ENCODE data around the gene PPP2R2D. TPM values are rescaled to one million over a fixed set of nuclear protein-coding genes. Genes with fewer than 3 reads are reported as not detected.

Gene PPP2R2D
- polyA plus RNA-seq, 1 of the 3 experiments (the other 2 are of a cell fraction): 25.1 TPM

- TF ChIP-seq, protein P1, sequence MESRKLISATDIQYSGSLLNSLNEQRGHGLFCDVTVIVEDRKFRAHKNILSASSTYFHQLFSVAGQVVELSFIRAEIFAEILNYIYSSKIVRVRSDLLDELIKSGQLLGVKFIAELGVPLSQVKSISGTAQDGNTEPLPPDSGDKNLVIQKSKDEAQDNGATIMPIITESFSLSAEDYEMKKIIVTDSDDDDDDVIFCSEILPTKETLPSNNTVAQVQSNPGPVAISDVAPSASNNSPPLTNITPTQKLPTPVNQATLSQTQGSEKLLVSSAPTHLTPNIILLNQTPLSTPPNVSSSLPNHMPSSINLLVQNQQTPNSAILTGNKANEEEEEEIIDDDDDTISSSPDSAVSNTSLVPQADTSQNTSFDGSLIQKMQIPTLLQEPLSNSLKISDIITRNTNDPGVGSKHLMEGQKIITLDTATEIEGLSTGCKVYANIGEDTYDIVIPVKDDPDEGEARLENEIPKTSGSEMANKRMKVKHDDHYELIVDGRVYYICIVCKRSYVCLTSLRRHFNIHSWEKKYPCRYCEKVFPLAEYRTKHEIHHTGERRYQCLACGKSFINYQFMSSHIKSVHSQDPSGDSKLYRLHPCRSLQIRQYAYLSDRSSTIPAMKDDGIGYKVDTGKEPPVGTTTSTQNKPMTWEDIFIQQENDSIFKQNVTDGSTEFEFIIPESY (IDR thresholded peaks at IDR 0.05; ENCODE audit: borderline replicate concordance, low read depth): no peak
- TF ChIP-seq USF1 (IDR thresholded peaks at IDR 0.05; ENCODE audit: borderline replicate concordance, low read depth) (no peak), ELF1 (IDR thresholded peaks at IDR 0.05) (no peak), RXRA (IDR thresholded peaks at IDR 0.05; ENCODE audit: borderline replicate concordance, low read depth) (no peak), USF2 (IDR thresholded peaks at IDR 0.05; ENCODE audit: borderline replicate concordance, low read depth, low read length) (no peak), NFIC (IDR thresholded peaks at IDR 0.05; ENCODE audit: borderline replicate concordance) (no peak), POLR2AphosphoS5 (IDR thresholded peaks at IDR 0.05; ENCODE audit: low read depth, low read length) (no peak)
Observed at GRCh38 chr10:131888186-131888604, 12.6 kb upstream of the PPP2R2D start (continued).

GRCh38 chr10:131889755-131890154 is 11.1 kb upstream of the PPP2R2D start:
- CTCF ChIA-PET: interaction anchor here (1.9 to 5.4 kb wide), 2 partner anchors 133 to 252 kb away, joined by 4 to 78 read pairs; no protein-coding TSS in a partner anchor
- Histone ChIP-seq H2AFZ (ENCODE audit: low read depth) (no peak overlapping the region), H3K9ac (no peak overlapping the region), H3K4me3 (ENCODE audit: low read depth in 2 of 2, low read length in 1 of 2) (no peak overlapping the region), H3K27ac (ENCODE audit: low read depth in 2 of 2, low read length in 1 of 2) (no peak overlapping the region), H3K36me3 (replicated peaks in 1 of 2; ENCODE audit: control insufficient read depth in 1 of 2, insufficient read depth in 2 of 2, low read length in 1 of 2) (no peaks in the 10 kb centered on the region), H3K9me3 (no peaks in the 10 kb centered on the region), H3K27me3 (ENCODE audit: insufficient read depth) (no peaks in the 10 kb centered on the region), H3K79me2 (ENCODE audit: insufficient read depth) (no peaks in the 10 kb centered on the region), H3F3A (replicated peaks; ENCODE audit: insufficient read depth) (no peaks in the 10 kb centered on the region), H4K20me1 (ENCODE audit: insufficient read depth) (no peaks in the 10 kb centered on the region), H3K4me2 (no peak overlapping the region), H3K4me1 (ENCODE audit: control insufficient read depth in 1 of 2, insufficient read depth in 2 of 2, low read depth in 1 of 2, low read length in 1 of 2) (no peaks in the 10 kb centered on the region; a peak in 1 of 4 replicates), H3K9me2 (no peaks in the 10 kb centered on the region)
- 72% methylated on average over 5 of the region's 9 CpGs for WGBS (ENCODE audit: low lambda C conversion rate)
- POLR2A ChIA-PET: no interaction called here
- DNase-seq: no peak
- TF ChIP-seq USF1 (IDR thresholded peaks at IDR 0.05; ENCODE audit: borderline replicate concordance, low read depth): no peak
- TF ChIP-seq GATA2 (CRISPR knock-in tag; IDR thresholded peaks at IDR 0.05): no peak
- TF ChIP-seq GABPA (IDR thresholded peaks at IDR 0.05; ENCODE audit: low read depth): no peak
- TF ChIP-seq MXI1 (IDR thresholded peaks at IDR 0.05; ENCODE audit: low read depth, low read length): no peak
- TF ChIP-seq, protein P2, sequence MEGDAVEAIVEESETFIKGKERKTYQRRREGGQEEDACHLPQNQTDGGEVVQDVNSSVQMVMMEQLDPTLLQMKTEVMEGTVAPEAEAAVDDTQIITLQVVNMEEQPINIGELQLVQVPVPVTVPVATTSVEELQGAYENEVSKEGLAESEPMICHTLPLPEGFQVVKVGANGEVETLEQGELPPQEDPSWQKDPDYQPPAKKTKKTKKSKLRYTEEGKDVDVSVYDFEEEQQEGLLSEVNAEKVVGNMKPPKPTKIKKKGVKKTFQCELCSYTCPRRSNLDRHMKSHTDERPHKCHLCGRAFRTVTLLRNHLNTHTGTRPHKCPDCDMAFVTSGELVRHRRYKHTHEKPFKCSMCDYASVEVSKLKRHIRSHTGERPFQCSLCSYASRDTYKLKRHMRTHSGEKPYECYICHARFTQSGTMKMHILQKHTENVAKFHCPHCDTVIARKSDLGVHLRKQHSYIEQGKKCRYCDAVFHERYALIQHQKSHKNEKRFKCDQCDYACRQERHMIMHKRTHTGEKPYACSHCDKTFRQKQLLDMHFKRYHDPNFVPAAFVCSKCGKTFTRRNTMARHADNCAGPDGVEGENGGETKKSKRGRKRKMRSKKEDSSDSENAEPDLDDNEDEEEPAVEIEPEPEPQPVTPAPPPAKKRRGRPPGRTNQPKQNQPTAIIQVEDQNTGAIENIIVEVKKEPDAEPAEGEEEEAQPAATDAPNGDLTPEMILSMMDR (IDR thresholded peaks at IDR 0.05): no peak
- no peak for TF ChIP-seq SMC3 (IDR thresholded peaks at IDR 0.05; ENCODE audit: low read depth, low read length)
- no peak for TF ChIP-seq YY1 (IDR thresholded peaks at IDR 0.05; ENCODE audit: low read depth)
- TF ChIP-seq RFX5 (IDR thresholded peaks at IDR 0.05; ENCODE audit: low read length): no peak
- no peak for TF ChIP-seq TCF12 (IDR thresholded peaks at IDR 0.05)
- TF ChIP-seq POLR2AphosphoS5 (IDR thresholded peaks at IDR 0.05; ENCODE audit: low read depth, low read length): no peak
- TF ChIP-seq, protein P3, sequence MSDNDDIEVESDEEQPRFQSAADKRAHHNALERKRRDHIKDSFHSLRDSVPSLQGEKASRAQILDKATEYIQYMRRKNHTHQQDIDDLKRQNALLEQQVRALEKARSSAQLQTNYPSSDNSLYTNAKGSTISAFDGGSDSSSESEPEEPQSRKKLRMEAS (IDR thresholded peaks at IDR 0.05; ENCODE audit: low read depth): no peak
- TF ChIP-seq, protein P4, sequence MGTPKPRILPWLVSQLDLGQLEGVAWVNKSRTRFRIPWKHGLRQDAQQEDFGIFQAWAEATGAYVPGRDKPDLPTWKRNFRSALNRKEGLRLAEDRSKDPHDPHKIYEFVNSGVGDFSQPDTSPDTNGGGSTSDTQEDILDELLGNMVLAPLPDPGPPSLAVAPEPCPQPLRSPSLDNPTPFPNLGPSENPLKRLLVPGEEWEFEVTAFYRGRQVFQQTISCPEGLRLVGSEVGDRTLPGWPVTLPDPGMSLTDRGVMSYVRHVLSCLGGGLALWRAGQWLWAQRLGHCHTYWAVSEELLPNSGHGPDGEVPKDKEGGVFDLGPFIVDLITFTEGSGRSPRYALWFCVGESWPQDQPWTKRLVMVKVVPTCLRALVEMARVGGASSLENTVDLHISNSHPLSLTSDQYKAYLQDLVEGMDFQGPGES (IDR thresholded peaks at IDR 0.05; ENCODE audit: low read depth, low read length): no peak
- no peak for TF ChIP-seq CHD2 (IDR thresholded peaks at IDR 0.05; ENCODE audit: low read length, partially characterized antibody)
- TF ChIP-seq SIN3A (IDR thresholded peaks at IDR 0.05; ENCODE audit: borderline replicate concordance, low read depth, low read length): no peak
- no peak for TF ChIP-seq EP300 (IDR thresholded peaks at IDR 0.05; ENCODE audit: borderline replicate concordance in 1 of 2, low read depth in 1 of 2, low read length in 1 of 2)
- TF ChIP-seq NFIC (IDR thresholded peaks at IDR 0.05; ENCODE audit: borderline replicate concordance): no peak
- no peak for TF ChIP-seq USF2 (IDR thresholded peaks at IDR 0.05; ENCODE audit: borderline replicate concordance, low read depth, low read length)
- TF ChIP-seq PBX3 (IDR thresholded peaks at IDR 0.05): no peak
- no peak for TF ChIP-seq RCOR1 (IDR thresholded peaks at IDR 0.05; ENCODE audit: low read length)

Data from SK-N-SH (cell line).